GM23338 (cell line): ENCODE results near the gene TNFAIP8L2. TPM values are rescaled to one million over a fixed set of nuclear protein-coding genes. Genes with fewer than 3 reads are reported as not detected.

Experiments
- ATAC-seq: fragments of 200-7000 bp; cut with Tn5 transposase; 3 replicates; pipeline ENCODE4 v1.9.1; 2020
- DNase-seq: peaks from one replicate; pipeline ENCODE4 v3.0.0-alpha.2; 2015; ENCODE audit warnings: low spot score
- H2AFZ ChIP-seq: fragments of 200-600 bp; sonication (generic); 2 replicates; pipeline ENCODE4 v1.8.0; 2016; ENCODE audit warnings: antibody characterized with exemption, mild to moderate bottlenecking, moderate library complexity
- H3F3A ChIP-seq: fragments of 200-600 bp; sonication (generic); replicated peaks from 2 replicates; pipeline ENCODE4 v1.8.0; 2017; ENCODE audit warnings: antibody characterized with exemption, mixed run types, low read depth
- H3K27ac ChIP-seq: fragments of 200-600 bp; sonication (generic); 2 replicates; pipeline ENCODE4 v1.6.1; 2016; ENCODE audit warnings: low read depth
- H3K27me3 ChIP-seq: fragments of 200-600 bp; sonication (generic); 2 replicates; pipeline ENCODE4 v1.8.0; 2016; ENCODE audit warnings: mild to moderate bottlenecking, mixed run types, moderate library complexity; ENCODE audit not compliant: insufficient read depth
- H3K36me3 ChIP-seq: fragments of 200-600 bp; sonication (generic); 2 replicates; pipeline ENCODE4 v1.8.0; 2016; ENCODE audit warnings: mild to moderate bottlenecking; ENCODE audit not compliant: insufficient read depth
- H3K4me1 ChIP-seq: fragments of 200-600 bp; sonication (generic); 2 replicates; pipeline ENCODE4 v1.8.0; 2016; ENCODE audit warnings: mild to moderate bottlenecking, moderate library complexity; ENCODE audit not compliant: insufficient read depth
- H3K4me2 ChIP-seq: fragments of 200-600 bp; sonication (generic); 2 replicates; pipeline ENCODE4 v1.7.1; 2017; ENCODE audit warnings: mixed run types
- H3K4me3 ChIP-seq: fragments of 200-600 bp; sonication (generic); 2 replicates; pipeline ENCODE4 v1.6.1; 2016; ENCODE audit warnings: mixed run types
- H3K79me2 ChIP-seq: fragments of 200-600 bp; sonication (generic); replicated peaks from 2 replicates; pipeline ENCODE4 v1.8.0; 2017; ENCODE audit warnings: mild to moderate bottlenecking; ENCODE audit not compliant: insufficient read depth
- H3K9me2 ChIP-seq: fragments of 200-600 bp; sonication (generic); 2 replicates; pipeline ENCODE4 v1.8.0; 2017; ENCODE audit not compliant: insufficient read depth
- H4K20me1 ChIP-seq: fragments of 200-600 bp; sonication (generic); replicated peaks from 2 replicates; pipeline ENCODE4 v1.8.0; 2017; ENCODE audit warnings: mild to moderate bottlenecking; ENCODE audit not compliant: insufficient read depth
- H3K27ac Mint-ChIP-seq: 2 replicates; pipeline ENCODE4 v1.8.0; 2020; ENCODE audit warnings: inconsistent platforms, mild to moderate bottlenecking, moderate library complexity, mixed read lengths
- H3K27me3 Mint-ChIP-seq: 3 replicates; pipeline ENCODE4 v1.8.0; 2022; ENCODE audit warnings: low read depth, mild to moderate bottlenecking, moderate library complexity, mixed read lengths, inconsistent platforms; ENCODE audit not compliant: insufficient read depth, poor library complexity
- H3K36me3 Mint-ChIP-seq: 3 replicates; pipeline ENCODE4 v1.8.0; 2021; ENCODE audit warnings: low read depth, mild to moderate bottlenecking, inconsistent platforms, moderate library complexity, mixed read lengths
- H3K4me1 Mint-ChIP-seq: 3 replicates; pipeline ENCODE4 v1.8.0; 2020; ENCODE audit warnings: mild to moderate bottlenecking, inconsistent platforms, mixed read lengths
- H3K4me3 Mint-ChIP-seq: 3 replicates; pipeline ENCODE4 v1.8.0; 2021; ENCODE audit warnings: moderate library complexity, mild to moderate bottlenecking, inconsistent platforms, mixed read lengths
- H3K9me3 Mint-ChIP-seq: 3 replicates; pipeline ENCODE4 v1.8.0; 2020; ENCODE audit warnings: moderate library complexity, mild to moderate bottlenecking, inconsistent platforms, mixed read lengths
- CREB1 ChIP-seq: fragments of 250-450 bp; sonication (Bioruptor Pico); IDR thresholded peaks from 2 replicates; pipeline ENCODE4 v1.5.0; 2020; ENCODE audit warnings: low read depth, mild to moderate bottlenecking, moderate library complexity
- EZH2 ChIP-seq: fragments of 200-600 bp; sonication (generic); IDR thresholded peaks from one replicate; pipeline ENCODE4 v1.8.0; 2017; ENCODE audit warnings: antibody characterized with exemption, mild to moderate bottlenecking, low read depth; ENCODE audit not compliant: unreplicated experiment
- EZH2phosphoT487 ChIP-seq: fragments of 200-600 bp; sonication (generic); IDR thresholded peaks from one replicate; pipeline ENCODE4 v1.8.1; 2018; ENCODE audit warnings: antibody characterized with exemption; ENCODE audit not compliant: unreplicated experiment
- JUNB ChIP-seq: IDR thresholded peaks from one replicate; pipeline ENCODE4 v1.6.1; 2016; ENCODE audit warnings: antibody characterized with exemption; ENCODE audit not compliant: unreplicated experiment
- NANOG ChIP-seq: IDR thresholded peaks from 2 replicates; pipeline ENCODE4 v1.6.1; 2016; ENCODE audit warnings: antibody characterized with exemption, borderline replicate concordance
- POLR2AphosphoS5 ChIP-seq: IDR thresholded peaks from 2 replicates; pipeline ENCODE4 v1.6.1; 2016; ENCODE audit warnings: antibody characterized with exemption, low read depth
- STAT1 ChIP-seq: IDR thresholded peaks from one replicate; pipeline ENCODE4 v1.6.1; 2016; ENCODE audit warnings: antibody characterized with exemption; ENCODE audit not compliant: unreplicated experiment
- ZNF114 ChIP-seq: fragments of 250-450 bp; sonication (Bioruptor Pico); IDR thresholded peaks from 2 replicates; pipeline ENCODE4 v1.5.0; 2020; ENCODE audit warnings: mild to moderate bottlenecking, moderate library complexity
- ZNF331 ChIP-seq: fragments of 250-450 bp; sonication (Bioruptor Pico); IDR thresholded peaks from 2 replicates; pipeline ENCODE4 v1.5.0; 2020; ENCODE audit warnings: low read depth, mild to moderate bottlenecking, moderate library complexity
- polyA plus RNA-seq: library from polyadenylated mRNA; unstranded; fragments of >200 nt; fragmentation: Nextera tagmentation; extraction: Ambion mirVana; gene quantifications from 2 replicates; pipeline ENCODE4 v1.2.1, GENCODE V29; 2016
- total RNA-seq: library from RNA; depleted of rRNA; stranded (reverse); fragments of >200 nt; shearing (Covaris generic); gene quantifications from 2 replicates; pipeline ENCODE4 v1.2.3, GENCODE V29; 2014
- TF ChIP-seq, protein P1 (sequence below), 2 experiments: fragments of 200-600 bp in 1 of 2; sonication (generic) in 1 of 2; conservative IDR thresholded peaks; 2 replicates each; pipeline versions ENCODE4 v1.5.1 to v1.6.1; 2016 to 2017; ENCODE audit warnings: antibody characterized with exemption in 2 of 2, low read depth in 2 of 2, mild to moderate bottlenecking in 2 of 2, moderate library complexity in 1 of 2
- TF ChIP-seq, protein P2 (sequence below): IDR thresholded peaks from one replicate; pipeline ENCODE4 v1.6.1; 2018; ENCODE audit warnings: antibody characterized with exemption; ENCODE audit not compliant: unreplicated experiment
- TF ChIP-seq, protein P3 (sequence below): IDR thresholded peaks from 2 replicates; pipeline ENCODE4 v1.6.1; 2016; ENCODE audit warnings: antibody characterized with exemption
- TF ChIP-seq, protein P4 (sequence below): fragments of 250-450 bp; sonication (Bioruptor Pico); IDR thresholded peaks from 2 replicates; pipeline ENCODE4 v1.5.0; 2020; ENCODE audit warnings: mild to moderate bottlenecking, moderate library complexity

Gene TNFAIP8L2
- total and polyA plus RNA-seq, 2 experiments from 2014 or later, result 0.40 TPM; not detected in 1

DNA sequence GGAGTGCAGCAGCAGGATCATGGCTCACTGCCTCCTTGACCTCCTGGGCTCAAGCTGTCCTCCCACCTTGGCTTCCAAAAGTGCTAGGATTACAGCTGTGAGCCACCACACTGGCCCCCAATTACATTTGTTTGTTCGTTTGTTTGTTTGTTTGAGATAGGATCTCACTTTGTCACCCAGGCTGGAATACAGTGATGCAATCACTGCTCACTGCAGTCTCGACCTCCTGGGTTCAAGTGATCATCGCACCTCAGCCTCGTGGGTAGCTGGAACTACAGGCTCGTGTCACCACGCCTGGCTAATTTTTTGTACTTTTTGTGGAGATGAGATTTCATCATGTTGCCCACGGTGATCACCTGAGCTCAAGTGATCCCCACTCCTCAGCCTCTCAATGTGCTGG, 35.6 kb downstream of the TNFAIP8L2 start:
- Histone ChIP-seq H3F3A (0 out of 2 replicates have a peak, but pooled peaks cover 9% of the 10 kb centered on the region), H4K20me1 (no peaks in the 10 kb centered on the region; the same call in 1 of the 2 replicates), H3K27ac (no peak overlapping the region), H3K4me3 (no peak overlapping the region), H3K27me3 (no peaks in the 10 kb centered on the region), H3K79me2 (peaks cover 28% of the 10 kb centered on the region), H3K4me2 (no peak overlapping the region), H3K9me2 (no peaks in the 10 kb centered on the region), H3K4me1 (peaks cover 3% of the 10 kb centered on the region; the same call in 1 of the 2 replicates), H2AFZ (no peak overlapping the region), H3K36me3 (no peaks in the 10 kb centered on the region)
- ATAC-seq (no peak), DNase-seq (no peak)
- H3K9me3 Mint-ChIP-seq, result no peaks in the 10 kb centered on the region
- H3K27ac Mint-ChIP-seq, result no peak overlapping the region
- no peaks in the 10 kb centered on the region; the same call in 1 of the 3 replicates for H3K36me3 Mint-ChIP-seq
- H3K27me3 Mint-ChIP-seq, result peaks cover 7% of the 10 kb centered on the region
- peaks cover 12% of the 10 kb centered on the region; the same call in 2 of the 3 replicates for H3K4me1 Mint-ChIP-seq
- TF ChIP-seq, protein P1, sequence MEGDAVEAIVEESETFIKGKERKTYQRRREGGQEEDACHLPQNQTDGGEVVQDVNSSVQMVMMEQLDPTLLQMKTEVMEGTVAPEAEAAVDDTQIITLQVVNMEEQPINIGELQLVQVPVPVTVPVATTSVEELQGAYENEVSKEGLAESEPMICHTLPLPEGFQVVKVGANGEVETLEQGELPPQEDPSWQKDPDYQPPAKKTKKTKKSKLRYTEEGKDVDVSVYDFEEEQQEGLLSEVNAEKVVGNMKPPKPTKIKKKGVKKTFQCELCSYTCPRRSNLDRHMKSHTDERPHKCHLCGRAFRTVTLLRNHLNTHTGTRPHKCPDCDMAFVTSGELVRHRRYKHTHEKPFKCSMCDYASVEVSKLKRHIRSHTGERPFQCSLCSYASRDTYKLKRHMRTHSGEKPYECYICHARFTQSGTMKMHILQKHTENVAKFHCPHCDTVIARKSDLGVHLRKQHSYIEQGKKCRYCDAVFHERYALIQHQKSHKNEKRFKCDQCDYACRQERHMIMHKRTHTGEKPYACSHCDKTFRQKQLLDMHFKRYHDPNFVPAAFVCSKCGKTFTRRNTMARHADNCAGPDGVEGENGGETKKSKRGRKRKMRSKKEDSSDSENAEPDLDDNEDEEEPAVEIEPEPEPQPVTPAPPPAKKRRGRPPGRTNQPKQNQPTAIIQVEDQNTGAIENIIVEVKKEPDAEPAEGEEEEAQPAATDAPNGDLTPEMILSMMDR (conservative IDR thresholded peaks at IDR 0.05; ENCODE audit: low read depth in 2 of 2), result no peak
- TF ChIP-seq ZNF331 (CRISPR knock-in tag) (no peak), ZNF114 (CRISPR knock-in tag) (no peak), JUNB (no peak), NANOG (no peak), EZH2phosphoT487 (no peak), STAT1 (no peak), POLR2AphosphoS5 (no peak), EZH2 (no peak), CREB1 (CRISPR knock-in tag) (no peak)
- TF ChIP-seq, protein P2, sequence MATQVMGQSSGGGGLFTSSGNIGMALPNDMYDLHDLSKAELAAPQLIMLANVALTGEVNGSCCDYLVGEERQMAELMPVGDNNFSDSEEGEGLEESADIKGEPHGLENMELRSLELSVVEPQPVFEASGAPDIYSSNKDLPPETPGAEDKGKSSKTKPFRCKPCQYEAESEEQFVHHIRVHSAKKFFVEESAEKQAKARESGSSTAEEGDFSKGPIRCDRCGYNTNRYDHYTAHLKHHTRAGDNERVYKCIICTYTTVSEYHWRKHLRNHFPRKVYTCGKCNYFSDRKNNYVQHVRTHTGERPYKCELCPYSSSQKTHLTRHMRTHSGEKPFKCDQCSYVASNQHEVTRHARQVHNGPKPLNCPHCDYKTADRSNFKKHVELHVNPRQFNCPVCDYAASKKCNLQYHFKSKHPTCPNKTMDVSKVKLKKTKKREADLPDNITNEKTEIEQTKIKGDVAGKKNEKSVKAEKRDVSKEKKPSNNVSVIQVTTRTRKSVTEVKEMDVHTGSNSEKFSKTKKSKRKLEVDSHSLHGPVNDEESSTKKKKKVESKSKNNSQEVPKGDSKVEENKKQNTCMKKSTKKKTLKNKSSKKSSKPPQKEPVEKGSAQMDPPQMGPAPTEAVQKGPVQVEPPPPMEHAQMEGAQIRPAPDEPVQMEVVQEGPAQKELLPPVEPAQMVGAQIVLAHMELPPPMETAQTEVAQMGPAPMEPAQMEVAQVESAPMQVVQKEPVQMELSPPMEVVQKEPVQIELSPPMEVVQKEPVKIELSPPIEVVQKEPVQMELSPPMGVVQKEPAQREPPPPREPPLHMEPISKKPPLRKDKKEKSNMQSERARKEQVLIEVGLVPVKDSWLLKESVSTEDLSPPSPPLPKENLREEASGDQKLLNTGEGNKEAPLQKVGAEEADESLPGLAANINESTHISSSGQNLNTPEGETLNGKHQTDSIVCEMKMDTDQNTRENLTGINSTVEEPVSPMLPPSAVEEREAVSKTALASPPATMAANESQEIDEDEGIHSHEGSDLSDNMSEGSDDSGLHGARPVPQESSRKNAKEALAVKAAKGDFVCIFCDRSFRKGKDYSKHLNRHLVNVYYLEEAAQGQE, result no peak
- TF ChIP-seq, protein P3, sequence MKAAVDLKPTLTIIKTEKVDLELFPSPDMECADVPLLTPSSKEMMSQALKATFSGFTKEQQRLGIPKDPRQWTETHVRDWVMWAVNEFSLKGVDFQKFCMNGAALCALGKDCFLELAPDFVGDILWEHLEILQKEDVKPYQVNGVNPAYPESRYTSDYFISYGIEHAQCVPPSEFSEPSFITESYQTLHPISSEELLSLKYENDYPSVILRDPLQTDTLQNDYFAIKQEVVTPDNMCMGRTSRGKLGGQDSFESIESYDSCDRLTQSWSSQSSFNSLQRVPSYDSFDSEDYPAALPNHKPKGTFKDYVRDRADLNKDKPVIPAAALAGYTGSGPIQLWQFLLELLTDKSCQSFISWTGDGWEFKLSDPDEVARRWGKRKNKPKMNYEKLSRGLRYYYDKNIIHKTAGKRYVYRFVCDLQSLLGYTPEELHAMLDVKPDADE, result no peak
- TF ChIP-seq, protein P4, sequence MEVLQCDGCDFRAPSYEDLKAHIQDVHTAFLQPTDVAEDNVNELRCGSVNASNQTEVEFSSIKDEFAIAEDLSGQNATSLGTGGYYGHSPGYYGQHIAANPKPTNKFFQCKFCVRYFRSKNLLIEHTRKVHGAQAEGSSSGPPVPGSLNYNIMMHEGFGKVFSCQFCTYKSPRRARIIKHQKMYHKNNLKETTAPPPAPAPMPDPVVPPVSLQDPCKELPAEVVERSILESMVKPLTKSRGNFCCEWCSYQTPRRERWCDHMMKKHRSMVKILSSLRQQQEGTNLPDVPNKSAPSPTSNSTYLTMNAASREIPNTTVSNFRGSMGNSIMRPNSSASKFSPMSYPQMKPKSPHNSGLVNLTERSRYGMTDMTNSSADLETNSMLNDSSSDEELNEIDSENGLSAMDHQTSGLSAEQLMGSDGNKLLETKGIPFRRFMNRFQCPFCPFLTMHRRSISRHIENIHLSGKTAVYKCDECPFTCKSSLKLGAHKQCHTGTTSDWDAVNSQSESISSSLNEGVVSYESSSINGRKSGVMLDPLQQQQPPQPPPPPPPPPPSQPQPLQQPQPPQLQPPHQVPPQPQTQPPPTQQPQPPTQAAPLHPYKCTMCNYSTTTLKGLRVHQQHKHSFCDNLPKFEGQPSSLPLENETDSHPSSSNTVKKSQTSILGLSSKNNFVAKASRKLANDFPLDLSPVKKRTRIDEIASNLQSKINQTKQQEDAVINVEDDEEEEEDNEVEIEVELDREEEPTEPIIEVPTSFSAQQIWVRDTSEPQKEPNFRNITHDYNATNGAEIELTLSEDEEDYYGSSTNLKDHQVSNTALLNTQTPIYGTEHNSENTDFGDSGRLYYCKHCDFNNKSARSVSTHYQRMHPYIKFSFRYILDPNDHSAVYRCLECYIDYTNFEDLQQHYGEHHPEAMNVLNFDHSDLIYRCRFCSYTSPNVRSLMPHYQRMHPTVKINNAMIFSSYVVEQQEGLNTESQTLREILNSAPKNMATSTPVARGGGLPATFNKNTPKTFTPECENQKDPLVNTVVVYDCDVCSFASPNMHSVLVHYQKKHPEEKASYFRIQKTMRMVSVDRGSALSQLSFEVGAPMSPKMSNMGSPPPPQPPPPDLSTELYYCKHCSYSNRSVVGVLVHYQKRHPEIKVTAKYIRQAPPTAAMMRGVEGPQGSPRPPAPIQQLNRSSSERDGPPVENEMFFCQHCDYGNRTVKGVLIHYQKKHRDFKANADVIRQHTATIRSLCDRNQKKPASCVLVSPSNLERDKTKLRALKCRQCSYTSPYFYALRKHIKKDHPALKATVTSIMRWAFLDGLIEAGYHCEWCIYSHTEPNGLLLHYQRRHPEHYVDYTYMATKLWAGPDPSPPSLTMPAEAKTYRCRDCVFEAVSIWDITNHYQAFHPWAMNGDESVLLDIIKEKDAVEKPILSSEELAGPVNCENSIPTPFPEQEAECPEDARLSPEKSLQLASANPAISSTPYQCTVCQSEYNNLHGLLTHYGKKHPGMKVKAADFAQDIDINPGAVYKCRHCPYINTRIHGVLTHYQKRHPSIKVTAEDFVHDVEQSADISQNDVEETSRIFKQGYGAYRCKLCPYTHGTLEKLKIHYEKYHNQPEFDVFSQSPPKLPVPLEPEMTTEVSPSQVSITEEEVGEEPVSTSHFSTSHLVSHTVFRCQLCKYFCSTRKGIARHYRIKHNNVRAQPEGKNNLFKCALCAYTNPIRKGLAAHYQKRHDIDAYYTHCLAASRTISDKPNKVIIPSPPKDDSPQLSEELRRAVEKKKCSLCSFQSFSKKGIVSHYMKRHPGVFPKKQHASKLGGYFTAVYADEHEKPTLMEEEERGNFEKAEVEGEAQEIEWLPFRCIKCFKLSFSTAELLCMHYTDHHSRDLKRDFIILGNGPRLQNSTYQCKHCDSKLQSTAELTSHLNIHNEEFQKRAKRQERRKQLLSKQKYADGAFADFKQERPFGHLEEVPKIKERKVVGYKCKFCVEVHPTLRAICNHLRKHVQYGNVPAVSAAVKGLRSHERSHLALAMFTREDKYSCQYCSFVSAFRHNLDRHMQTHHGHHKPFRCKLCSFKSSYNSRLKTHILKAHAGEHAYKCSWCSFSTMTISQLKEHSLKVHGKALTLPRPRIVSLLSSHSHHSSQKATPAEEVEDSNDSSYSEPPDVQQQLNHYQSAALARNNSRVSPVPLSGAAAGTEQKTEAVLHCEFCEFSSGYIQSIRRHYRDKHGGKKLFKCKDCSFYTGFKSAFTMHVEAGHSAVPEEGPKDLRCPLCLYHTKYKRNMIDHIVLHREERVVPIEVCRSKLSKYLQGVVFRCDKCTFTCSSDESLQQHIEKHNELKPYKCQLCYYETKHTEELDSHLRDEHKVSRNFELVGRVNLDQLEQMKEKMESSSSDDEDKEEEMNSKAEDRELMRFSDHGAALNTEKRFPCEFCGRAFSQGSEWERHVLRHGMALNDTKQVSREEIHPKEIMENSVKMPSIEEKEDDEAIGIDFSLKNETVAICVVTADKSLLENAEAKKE (CRISPR knock-in tag), result no peak
- H3K4me3 Mint-ChIP-seq, result no peak overlapping the region
